Activated CD8-positive, alpha-beta memory T cell treated with anti-CD3 and anti-CD28 coated beads for 48 hours (primary cell): Measurements from ENCODE around the gene SERPINB11.
"Not testable (repeated sequence)": the region's sequence is repeated elsewhere in the genome, so short reads cannot be mapped to it uniquely, and the experiment has no call there.

Experiments used
- DNase-seq, 3 experiments: peaks; one replicate each; pipeline ENCODE4 v3.0.0-alpha.2; 2020; ENCODE audit warnings: low read depth in 2 of 3, low spot score in 2 of 3

SERPINB11 gene

GRCh38 chr18:63725682-63726480 is 23.1 kb downstream of the SERPINB11 start:
- no peak for DNase-seq

GRCh38 chr18:63730773-63731172 is 28.0 kb downstream of the SERPINB11 start:
- no peak for DNase-seq

- DNase-seq: no peak
These were observed 28.5 kb downstream of the SERPINB11 start for GRCh38 chr18:63731215-63731614.

- no peak for DNase-seq
These were observed 34.1 kb downstream of the SERPINB11 start for GRCh38 chr18:63736876-63737275.

GRCh38 chr18:63741769-63742168 is 39.0 kb downstream of the SERPINB11 start:
- DNase-seq: no peak

- no peak for DNase-seq
These were observed 44.2 kb downstream of the SERPINB11 start for GRCh38 chr18:63747006-63747405.

- DNase-seq: no peak
These were observed 46.7 kb downstream of the SERPINB11 start for GRCh38 chr18:63749489-63749888.

- no peak for DNase-seq
These were observed 49.9 kb downstream of the SERPINB11 start for GRCh38 chr18:63752636-63753035.

GRCh38 chr18:63753676-63754075 is 50.9 kb downstream of the SERPINB11 start:
- DNase-seq: no peak

GRCh38 chr18:63757541-63757940 is 54.8 kb downstream of the SERPINB11 start:
- no peak for DNase-seq

GRCh38 chr18:63758615-63759240 is 56.0 kb downstream of the SERPINB11 start:
- DNase-seq: no peak

- not testable (repeated sequence) for DNase-seq
These were observed 57.0 kb downstream of the SERPINB11 start for GRCh38 chr18:63759786-63760185.

GRCh38 chr18:63762518-63762917 is 59.8 kb downstream of the SERPINB11 start:
- DNase-seq: no peak

GRCh38 chr18:63763831-63764600 is 61.3 kb downstream of the SERPINB11 start:
- no peak for DNase-seq

- DNase-seq: no peak
These were observed 63.1 kb downstream of the SERPINB11 start for GRCh38 chr18:63765837-63766236.
